Islet of Langerhans (tissue), 1 donor: ENCODE data around the gene TAS2R40.

Experiments used
- FAIRE-seq: peaks from one replicate; lab custom pipeline; 2011; peaks lifted over from hg19 to GRCh38; lab: Jason Lieb, UNC

TAS2R40 gene

DNA sequence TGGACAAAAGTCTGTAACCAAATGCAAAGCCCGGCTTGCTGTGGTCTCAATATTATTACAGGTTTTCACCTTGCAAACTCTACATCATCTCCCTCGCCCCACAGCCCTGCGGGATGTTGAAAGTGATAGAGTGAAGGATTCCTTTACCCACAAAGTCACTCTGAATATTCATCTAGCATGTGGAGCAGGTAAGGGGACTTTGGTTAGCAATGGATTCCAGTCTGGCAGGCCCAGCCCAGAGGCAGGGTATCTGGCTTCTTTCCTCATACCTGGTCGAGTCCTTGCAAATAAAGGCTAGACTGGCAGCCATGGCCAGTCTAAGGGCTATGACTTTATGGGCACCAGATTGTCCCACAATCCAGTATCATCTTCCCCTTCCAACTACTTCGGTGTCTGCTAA is 3.2 kb downstream of the TAS2R40 start:
- no peak for FAIRE-seq

DNA sequence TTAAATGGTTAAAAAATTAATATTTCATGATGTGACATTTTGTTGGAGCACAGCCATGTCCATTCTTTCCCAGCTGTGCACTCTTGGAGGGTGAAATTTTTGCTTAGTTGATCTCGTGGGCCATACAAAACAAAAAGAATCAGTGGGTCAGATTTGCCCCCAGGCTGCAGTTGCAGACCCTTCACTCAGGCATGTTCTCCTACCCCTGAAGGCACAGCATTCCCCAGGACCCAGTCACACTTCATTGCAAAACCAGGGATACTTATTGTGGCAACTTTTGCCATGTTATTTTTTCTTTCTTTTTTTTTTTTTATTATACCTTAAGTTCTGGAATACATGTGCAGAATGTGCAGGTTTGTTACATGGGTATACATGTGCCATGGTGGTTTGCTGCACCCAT is 6.0 kb downstream of the TAS2R40 start:
- FAIRE-seq, result no peak

DNA sequence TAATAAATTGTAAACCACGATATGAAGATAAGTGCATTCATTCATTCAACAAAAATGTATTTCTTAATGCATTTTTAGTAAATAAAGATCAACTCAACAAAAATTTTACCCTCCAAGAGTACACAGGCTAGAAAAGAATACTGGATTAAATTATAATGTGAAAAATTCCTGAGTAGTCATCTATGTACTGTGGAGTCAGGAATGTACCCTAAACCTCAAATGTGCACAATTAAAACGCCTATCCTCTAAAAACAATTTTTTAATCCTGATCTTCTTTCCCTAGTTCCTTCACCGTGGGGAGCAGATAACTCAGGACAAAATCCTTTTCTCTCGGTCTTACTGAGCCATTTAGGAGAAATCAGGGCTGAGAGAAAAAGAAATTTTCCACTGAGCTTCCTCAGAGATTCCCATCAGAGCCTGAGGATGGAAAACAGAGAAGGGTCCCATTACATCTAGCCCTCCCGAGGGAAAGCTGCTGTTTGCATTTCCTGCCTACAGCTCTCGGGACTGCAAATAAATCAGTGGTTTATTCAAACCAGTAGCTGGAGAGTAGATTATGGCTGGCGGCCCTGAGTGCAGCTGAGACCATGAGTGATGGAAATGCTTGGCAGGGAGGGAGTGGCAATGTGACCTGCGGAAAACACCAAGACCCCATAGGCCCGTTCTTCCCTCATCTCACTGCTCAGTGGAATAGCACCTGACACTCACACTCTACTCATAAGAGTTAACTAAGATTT is 7.4 kb downstream of the TAS2R40 start:
- FAIRE-seq, result no peak

DNA sequence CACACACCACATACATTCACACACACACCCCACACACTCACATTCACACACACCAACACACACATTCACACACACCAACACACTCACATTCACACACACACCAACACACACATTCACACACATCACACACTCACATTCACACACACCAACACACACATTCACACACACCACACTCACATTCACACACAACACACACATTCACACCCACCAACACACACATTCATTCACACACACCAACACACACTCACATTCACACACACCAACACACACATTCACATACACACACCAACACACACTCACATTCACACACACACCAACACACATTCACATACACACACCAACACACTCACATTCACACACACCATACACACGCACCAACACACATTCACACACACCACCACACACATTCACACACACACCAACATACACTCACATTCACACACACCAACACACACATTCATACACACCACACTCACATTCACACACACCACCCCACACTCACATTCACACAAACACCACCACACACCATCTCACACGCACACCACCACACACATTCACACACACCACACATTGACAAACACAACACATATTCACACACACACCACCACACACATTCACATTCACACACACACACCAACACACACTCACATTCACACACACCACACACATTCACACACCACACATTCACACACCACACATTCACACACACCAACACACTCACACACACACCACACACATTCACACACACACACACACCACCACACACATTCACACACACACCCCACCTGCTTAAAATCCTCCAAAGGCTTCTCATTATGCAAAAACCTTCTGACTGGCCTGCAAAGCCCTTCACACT is 9.0 kb downstream of the TAS2R40 start:
- no peak for FAIRE-seq

DNA sequence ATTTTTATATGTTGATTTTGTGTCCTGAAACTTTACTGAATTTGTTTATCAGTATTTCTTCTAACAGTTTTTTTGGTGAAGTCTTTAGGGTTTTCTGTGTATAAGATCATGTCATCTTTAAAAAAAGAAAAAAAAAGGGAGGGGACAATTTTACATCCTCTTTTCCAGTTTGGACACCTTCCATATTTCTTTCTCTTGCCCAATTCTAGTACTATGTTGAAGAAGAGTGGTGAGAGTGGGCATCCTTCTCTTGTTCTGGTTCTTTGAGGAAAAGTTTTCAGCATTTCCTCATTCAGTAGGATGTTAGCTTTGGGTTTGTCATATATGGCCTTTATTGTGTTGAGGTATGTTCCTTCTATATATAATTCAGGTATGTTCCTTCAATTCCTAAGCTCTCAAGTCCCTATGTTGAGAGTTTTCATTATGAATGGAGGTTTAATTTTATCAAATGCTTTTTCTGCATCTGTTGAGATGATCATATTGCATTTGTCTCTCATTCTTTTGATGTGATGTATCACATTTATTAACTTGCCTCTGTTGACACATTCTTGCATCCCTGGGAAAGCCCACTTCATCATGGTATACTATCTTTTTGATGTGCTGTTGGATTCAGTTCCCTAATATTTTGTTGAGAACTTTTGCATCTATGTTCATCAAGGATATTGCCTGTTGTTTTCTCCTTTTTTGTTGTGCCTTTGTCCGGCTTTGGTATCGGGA is 12.1 kb downstream of the TAS2R40 start:
- no peak for FAIRE-seq

DNA sequence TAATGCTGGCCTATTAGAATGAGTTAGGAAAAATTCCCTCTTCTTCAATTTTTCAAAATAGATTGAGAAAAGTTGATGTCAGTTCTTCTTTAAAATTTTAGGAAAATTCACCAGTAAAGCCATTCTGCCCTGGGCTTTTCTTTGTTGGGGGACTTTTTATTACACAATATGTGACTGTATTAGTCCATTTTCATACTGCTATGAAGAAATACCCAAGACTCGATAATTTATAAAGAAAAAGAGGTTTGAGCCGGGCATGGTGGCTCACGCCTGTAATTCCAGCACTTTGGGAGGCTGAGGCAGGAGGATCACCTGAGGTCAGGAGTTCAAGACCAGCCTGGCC is 12.7 kb downstream of the TAS2R40 start:
- no peak for FAIRE-seq

DNA sequence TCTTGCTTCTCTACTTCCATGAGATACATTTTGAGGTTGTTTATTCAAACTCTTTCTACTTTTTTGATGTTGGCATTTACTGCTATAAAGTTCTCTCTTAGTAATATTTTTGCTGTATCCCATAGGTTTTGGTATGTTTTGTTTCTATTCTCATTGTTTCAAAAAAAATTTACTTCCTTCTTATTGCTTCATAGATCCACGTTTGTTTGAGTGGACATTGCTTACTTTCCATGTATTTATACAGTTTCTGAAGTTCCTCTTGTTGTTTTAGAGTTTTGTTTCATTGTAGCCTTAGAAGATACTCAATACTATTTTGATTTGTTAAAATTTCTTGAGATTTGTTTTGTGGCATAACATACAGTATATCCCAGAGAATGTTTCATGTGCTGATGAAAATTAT is 13.7 kb downstream of the TAS2R40 start:
- no peak for FAIRE-seq

DNA sequence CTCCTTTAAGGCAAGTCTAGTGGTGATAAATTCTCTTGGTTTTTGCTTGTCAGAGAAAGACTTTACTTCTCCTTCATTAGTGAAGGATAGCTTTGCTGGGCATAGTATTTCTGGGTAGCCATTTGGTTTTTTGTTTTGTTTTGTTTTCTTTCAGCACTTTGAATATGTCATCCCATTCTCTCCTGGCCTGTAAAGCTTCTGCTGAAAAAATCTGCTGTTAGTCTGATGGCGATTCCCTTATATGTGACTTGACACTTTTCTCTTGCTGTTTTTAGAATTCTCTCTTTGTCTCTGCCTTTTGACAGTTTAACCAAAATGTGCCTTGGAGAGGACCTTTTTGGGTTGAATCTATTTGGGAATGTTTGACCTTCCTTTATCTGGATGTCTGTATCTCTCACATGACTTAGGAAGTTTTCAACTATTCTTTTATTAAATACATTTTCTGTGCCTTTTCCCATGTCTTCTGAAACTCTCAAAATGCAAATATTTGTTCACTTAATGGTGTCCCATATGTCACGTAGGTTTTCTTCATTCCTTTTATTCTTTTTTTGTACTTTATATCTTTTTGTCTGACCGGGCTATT is 14.7 kb downstream of the TAS2R40 start:
- FAIRE-seq, result no peak

DNA sequence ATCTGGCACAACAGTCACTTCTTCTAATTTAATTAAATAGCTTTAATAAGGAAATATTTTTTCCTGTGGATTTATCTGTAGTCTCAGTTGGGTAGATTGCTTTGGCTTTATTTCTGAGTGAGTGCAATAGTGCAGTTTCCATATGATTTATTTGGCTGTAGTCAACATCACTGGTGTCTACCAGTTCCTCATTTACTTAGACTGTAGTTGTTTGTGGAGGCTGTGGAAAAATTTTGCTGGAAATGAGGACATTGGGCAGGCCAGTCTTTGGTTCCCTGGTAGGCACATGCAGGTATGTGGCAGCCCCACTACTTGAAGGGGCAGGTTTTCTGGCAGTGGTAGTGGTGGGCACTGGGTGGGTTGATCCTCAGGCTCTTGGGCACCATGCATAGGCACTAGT is 15.5 kb downstream of the TAS2R40 start:
- FAIRE-seq, result no peak

DNA sequence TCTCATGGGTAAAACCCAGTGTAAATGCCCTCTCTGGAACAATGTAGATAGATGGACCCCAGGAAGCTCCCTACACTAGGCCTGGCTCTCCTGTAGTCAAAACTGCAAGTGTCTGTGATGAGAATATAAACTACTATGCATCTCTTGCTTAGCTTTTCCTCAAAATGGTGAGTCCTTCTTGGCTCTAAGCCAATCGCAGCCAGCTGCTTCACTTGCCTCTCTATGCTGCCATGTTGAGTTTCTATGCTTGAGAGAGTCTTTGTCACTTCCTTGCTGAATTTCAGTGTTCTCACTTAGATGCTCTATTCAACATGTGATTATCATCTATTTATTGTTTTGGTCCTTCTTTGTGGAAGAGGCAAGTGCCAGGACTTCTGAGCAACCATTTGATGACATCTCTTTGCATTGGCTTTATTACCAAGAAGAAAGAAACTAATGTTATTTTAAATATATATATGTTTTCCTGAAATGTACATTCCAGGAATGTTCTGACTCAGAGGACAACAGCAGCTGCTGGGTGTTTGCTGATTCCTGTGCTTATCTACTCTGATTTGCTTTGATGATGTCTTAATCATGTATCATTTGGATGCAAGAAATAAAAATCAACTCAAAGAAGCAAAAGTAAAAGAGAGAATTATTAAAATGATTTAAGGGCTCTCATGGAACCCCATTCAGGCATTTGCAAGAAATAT is 16.6 kb downstream of the TAS2R40 start:
- no peak for FAIRE-seq

DNA sequence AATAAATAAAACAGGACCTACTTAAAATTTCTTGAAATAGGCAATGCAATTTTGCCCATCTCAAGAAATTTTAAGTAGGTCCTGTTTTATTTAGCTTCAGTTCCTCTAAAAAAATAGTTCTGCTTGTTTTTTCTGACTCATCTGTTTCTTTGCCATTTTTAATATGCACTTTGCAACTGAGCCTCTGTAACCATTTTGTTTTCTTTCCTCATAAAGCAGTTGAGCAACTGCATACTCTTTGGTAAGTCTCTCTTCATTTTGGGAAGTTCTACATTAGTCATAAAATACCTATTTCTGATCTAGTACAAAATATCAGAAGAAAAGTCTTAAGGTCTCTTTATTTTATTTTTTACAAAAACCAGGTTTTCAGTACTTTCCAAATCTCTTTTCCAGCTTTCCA is 18.0 kb downstream of the TAS2R40 start:
- no peak for FAIRE-seq

DNA sequence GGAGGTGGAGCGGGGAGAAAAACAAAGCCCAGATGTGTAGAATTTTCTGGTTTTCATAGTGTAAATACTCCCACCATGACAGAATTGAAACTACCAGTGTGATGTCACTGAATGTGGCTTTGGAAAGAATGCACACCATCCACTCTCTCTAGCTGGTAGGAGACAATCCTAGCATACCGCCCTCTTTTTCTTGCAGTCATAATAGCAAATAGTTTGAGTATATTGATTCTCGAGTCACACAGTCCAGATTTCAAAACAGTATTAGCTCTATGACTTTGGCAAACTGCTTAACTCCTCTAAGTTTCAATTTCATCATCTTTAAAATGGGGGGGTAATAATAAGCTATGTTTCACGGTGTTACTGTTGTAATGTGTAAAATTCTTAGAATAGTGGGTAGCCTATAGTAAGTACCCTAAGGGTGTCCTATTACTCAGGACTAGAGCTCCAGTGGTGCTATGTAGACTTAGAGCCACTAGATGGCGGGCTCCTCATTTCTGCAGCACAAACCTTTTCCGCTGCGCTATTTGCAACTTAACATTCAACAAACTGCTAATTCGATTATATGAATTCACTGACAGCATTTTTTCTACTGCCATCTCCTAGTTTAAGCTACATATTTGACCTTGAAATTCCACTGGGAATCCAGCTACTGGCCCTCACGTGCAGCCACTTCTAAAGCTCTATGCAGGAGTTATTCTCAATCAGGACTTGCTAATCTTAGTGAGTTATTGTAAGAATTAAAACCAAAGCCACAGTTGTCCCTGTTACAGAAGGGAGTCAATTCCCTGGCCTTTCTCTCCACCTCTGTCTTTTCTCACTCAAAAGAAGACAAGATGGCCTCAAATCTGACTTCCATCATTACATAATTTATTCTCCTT is 18.7 kb downstream of the TAS2R40 start:
- peak; percentile 65 for FAIRE-seq

DNA sequence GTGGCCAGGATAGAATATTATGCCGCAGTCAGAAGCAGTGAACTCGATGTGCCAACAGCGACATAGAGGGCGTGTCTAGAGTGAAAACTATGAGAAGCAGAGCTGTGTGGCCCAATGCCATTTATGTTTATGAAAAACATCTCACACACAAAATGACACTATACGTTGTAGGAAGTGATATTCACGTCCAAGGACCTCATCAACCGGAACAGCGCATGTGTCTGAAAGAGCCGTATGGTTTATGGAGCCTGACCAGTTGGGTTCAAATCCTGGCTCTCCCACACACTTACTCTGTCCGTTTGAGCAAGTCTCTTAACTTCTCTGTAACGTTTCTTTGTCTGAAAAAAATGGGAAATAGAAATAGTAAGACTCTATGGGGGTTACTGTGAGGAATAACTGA is 20.5 kb downstream of the TAS2R40 start:
- no peak for FAIRE-seq

DNA sequence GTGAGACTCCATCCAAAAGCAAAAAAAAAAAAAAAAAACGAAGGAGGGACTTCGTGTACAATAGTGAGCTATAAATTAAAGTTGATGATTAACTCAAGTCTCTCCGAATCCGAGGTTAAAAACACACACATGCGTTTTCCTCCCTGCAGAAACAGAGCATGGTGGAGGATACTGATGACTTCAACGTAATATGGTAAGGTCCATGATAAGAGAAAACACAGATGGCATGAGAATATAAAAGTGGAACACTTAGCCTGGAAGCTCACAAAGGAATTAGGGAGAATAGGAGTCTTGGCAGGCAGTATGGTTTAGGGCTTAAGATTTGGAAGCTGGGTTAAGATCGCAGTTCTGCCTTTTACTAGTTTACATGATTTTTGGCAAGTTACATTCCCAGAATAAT is 21.3 kb downstream of the TAS2R40 start:
- FAIRE-seq, result no peak

DNA sequence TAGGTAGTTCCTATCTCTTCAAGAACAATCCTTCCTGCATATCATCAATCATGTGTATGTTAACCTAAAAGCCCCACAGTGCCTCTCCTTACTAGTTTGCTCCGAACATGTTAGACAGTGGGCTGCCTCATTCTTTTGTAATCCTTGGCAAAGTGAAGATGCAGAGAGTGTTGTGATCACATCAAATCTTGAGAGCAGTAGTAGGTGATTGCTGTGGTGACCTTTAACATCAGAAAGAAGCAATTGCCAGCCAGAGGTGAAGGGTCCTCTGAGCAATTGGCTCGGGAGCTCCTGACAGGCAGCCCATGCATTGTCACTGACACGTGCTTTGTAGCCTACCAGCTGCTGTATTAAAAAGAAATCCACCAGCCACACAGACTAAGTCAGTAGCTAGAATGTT is 21.8 kb downstream of the TAS2R40 start:
- FAIRE-seq, result no peak

DNA sequence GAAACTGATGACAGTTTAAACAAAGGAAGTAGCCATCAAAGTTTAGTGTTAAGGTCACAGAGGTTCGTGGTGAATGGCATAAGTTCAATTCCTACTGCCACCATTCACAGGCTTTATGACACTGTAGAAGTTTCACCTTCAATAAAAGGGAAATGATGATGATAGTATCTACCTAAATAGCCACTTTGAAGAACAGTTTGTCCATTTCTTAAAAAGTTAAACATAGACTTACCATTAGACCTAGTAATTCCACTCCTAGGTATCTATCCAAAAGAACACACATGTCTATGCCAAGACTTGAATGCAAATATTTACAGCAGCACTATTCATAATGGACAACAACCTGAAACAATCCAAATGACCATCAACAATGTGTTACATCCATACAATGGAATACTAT is 22.5 kb downstream of the TAS2R40 start:
- no peak for FAIRE-seq

DNA sequence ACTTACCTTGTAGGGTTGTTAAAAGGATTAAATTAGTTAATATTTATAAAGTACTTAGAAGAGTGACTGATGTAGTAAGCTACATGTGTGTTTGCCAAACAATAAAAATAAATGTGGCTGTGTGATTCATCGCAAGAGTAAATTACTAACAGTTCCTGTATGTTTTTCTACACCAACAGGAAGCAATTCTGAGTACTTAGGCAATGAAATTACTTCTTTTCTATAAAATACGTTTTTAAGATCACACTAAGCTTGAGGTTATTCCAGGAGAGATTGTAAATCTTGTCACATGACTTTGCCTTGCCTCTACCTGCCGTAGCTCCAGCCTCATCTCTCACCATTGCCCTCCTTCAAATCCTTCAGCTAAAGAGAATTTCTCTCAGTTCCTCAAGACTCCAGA is 23.3 kb downstream of the TAS2R40 start:
- FAIRE-seq, result no peak

DNA sequence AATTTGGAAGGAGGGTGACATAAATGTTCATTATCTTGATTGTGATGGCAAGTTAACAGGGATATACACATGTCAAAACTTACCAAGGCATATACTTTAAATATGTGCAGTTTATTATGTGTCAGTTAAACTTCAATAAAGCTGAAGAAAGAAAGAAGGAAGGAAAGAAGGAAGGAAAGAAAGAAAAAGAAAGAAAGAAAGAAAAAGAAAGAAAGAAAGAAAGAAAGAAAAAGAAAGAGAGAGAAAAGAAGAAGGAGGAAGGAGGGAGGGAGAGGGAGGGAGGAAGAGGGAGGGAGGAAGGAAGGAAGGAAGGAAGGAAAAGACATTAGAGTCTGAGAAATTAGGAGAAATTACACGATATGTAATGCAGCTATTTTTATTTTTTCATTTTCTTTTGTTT is 25.5 kb downstream of the TAS2R40 start:
- no peak for FAIRE-seq

DNA sequence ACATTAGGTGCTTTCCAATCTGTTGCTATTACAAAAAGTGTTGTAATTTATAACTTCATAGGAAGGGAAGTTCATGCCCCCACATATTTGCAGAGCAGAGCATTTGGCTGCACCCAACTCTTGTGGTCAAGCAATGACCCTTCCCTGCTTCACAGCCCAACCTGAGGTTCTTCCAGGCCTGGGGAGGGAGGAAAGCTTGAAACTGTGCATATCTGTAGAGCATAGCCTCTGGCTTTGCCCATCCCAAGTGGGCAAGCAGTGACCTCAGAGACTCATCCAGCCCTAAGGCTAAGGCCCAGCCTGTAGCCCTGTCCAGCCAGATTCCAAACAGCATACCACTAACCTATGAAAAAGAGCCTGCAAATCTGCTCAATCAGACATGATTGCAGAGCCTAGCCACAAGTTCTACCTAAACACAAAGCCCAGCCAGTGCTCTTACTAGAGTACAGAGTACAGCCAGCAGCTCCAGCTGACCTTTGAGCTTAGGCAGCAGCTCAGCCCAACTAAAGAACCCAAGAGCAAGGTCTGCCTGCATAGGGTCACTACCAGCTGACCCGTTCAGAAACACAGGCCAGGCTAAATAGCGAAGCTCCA is 27.0 kb downstream of the TAS2R40 start:
- no peak for FAIRE-seq

DNA sequence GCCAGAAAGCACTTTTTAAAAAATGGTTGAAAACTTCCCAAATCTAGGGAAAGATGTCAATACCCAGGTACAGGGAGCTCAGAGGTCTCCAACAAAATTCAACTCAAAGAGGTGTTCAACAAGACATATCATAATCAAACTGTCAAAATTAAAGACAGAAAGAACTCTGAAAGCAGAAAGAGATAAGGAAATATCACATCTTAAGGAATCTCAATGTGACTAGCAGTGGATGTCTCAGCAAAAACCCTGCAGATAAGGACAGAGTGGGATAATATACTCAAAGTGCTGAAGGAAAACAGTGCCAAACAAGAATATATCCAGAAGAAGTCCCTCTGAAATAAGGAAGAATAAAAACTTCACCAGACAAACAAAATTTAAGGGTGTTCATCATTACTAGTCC is 28.4 kb downstream of the TAS2R40 start:
- no peak for FAIRE-seq

DNA sequence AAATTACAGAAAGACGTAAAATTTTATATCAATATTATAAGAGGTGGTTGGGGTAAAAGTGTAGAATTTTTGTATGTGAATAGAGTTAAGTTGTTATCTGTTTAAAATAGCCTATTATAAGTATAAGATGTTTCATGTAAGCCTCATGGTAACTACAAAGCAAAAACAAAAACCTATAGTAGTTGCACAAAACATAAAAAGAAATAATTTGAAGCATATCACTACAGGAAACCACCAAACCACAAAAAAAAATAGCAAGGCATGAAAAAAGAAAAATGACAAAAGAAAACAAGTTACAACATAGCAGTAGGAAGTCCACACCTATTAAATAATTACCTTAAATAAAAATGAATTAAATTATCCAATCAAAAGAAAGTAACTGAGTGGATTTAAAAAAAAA is 29.0 kb downstream of the TAS2R40 start:
- FAIRE-seq, result no peak
